ENCODE data around the gene AUTS2. TPM values are rescaled to one million over a fixed set of nuclear protein-coding genes. Genes with fewer than 3 reads are reported as not detected.

The AUTS2 gene
- total and polyA plus RNA-seq, 4 donors = 4.9 to 24.4 (median 7.0) TPM

GRCh38 chr7:70607281-70607680 is 1009.0 kb downstream of the AUTS2 start:
- Histone ChIP-seq H3K9ac (ENCODE audit: low read depth in 1 of 2, low read length in 2 of 2) (no peak overlapping the region), H3K4me3 (ENCODE audit: low read depth in 1 of 3, low read length in 3 of 3) (no peak overlapping the region), H3K27ac (ENCODE audit: low read depth in 1 of 2, low read length in 2 of 2) (no peak overlapping the region), H3K9me3 (ENCODE audit: control insufficient read depth in 4 of 4, low read length in 3 of 4) (peaks cover 0 to 4% (median 0%) of the 10 kb centered on the region in 4 donors), H3K36me3 (ENCODE audit: control insufficient read depth in 4 of 4, insufficient read depth in 3 of 4, low read depth in 1 of 4, low read length in 3 of 4) (peaks cover 0 to 3% (median 0%) of the 10 kb centered on the region in 4 donors), H3K4me1 (ENCODE audit: control insufficient read depth in 4 of 4, insufficient read depth in 4 of 4, low read length in 3 of 4) (peaks cover 0 to 16% (median 11%) of the 10 kb centered on the region in 4 donors), H3K27me3 (ENCODE audit: control insufficient read depth in 4 of 4, insufficient read depth in 4 of 4, low read length in 3 of 4) (no peaks in the 10 kb centered on the region)
- TF ChIP-seq GABPA (IDR thresholded peaks at IDR 0.05 in 1 of 2, conservative IDR thresholded peaks at IDR 0.05 in 1 of 2) = no peak
- no peak for TF ChIP-seq SP1 (IDR thresholded peaks at IDR 0.05)
- TF ChIP-seq MAX (IDR thresholded peaks at IDR 0.05) = no peak
- no peak for TF ChIP-seq ATF3 (IDR thresholded peaks at IDR 0.05)
- TF ChIP-seq TAF1 (conservative IDR thresholded peaks at IDR 0.05) = no peak
- no peak for TF ChIP-seq RAD21 (IDR thresholded peaks at IDR 0.05)
- TF ChIP-seq FOXA1 (IDR thresholded peaks at IDR 0.05) = no peak
- TF ChIP-seq ZBTB33 (IDR thresholded peaks at IDR 0.05) = no peak
- no peak for TF ChIP-seq EGR1 (IDR thresholded peaks at IDR 0.05; ENCODE audit: low read depth in 2 of 2)
- no peak for TF ChIP-seq FOXA2 (IDR thresholded peaks at IDR 0.05)
- TF ChIP-seq YY1 (IDR thresholded peaks at IDR 0.05) = no peak
- no peak for TF ChIP-seq NR2F2 (IDR thresholded peaks at IDR 0.05)
- TF ChIP-seq CTCF (IDR thresholded peaks at IDR 0.05; ENCODE audit: low read depth, low read length, missing input control) = no peak
- TF ChIP-seq JUND (IDR thresholded peaks at IDR 0.05) = no peak
- no peak for TF ChIP-seq HNF4A (conservative IDR thresholded peaks at IDR 0.05)
- no peak for TF ChIP-seq REST (IDR thresholded peaks at IDR 0.05)
- TF ChIP-seq RXRA (IDR thresholded peaks at IDR 0.05) = no peak
- TF ChIP-seq HNF4G (IDR thresholded peaks at IDR 0.05) = no peak
- 92% methylated on average over 7 of the region's 7 CpGs for WGBS
- DNase-seq (ENCODE audit: low spot score) = no peak
